Measurements from ENCODE around the gene CHCHD10. TPM values are rescaled to one million over a fixed set of nuclear protein-coding genes. Genes with fewer than 3 reads are reported as not detected.

CHCHD10 gene
- total and polyA plus RNA-seq, 10 of the 15 experiments (the other 5 are each of a cell fraction or from before 2014, with no cell fraction given) = 13.2 to 241 (median 128) TPM

- TF ChIP-seq E2F4 (IDR thresholded peaks at IDR 0.05; ENCODE audit: low read depth, low read length) (0 out of 2 replicates have a peak, but pooled peaks have one; percentile 13), SREBF1 (IDR thresholded peaks at IDR 0.05; ENCODE audit: low read length) (peak; percentile 34; the same call in 1 of the 2 replicates), RAD21 (IDR thresholded peaks at IDR 0.05; ENCODE audit: insufficient read depth, low read depth, low read length) (no peak), NR2F1 (conservative IDR thresholded peaks at IDR 0.05) (peak; percentile 97), BACH1 (IDR thresholded peaks at IDR 0.05; ENCODE audit: borderline replicate concordance) (peak; percentile 79), CREM (IDR thresholded peaks at IDR 0.05; ENCODE audit: low read depth) (peak; percentile 99), NKRF (conservative IDR thresholded peaks at IDR 0.05) (peak; percentile 93), POLR2A (IDR thresholded peaks at IDR 0.05; ENCODE audit: low read depth, low read length) (peak; percentile 97), CBX3 (IDR thresholded peaks at IDR 0.05; ENCODE audit: borderline replicate concordance, low read depth) (no peak), IRF3 (IDR thresholded peaks at IDR 0.05) (peak; percentile 52; the same call in 1 of the 2 replicates), TCF12 (IDR thresholded peaks at IDR 0.05; ENCODE audit: low read depth, low read length) (0 out of 2 replicates have a peak, but pooled peaks have one; percentile 39), ZNF217 (IDR thresholded peaks at IDR 0.05) (no peak), MEF2B (IDR thresholded peaks at IDR 0.05; ENCODE audit: partially characterized antibody, poor library complexity, severe bottlenecking) (peak; percentile 56), NR2C1 (IDR thresholded peaks at IDR 0.05) (peak; percentile 91), RAD51 (IDR thresholded peaks at IDR 0.05) (peak; percentile 93), ASH2L (IDR thresholded peaks at IDR 0.05; ENCODE audit: borderline replicate concordance, low read depth) (peak; percentile 89; the same call in 1 of the 2 replicates), BHLHE40 (IDR thresholded peaks at IDR 0.05; ENCODE audit: borderline replicate concordance in 1 of 2, low read depth in 2 of 2, low read length in 1 of 2) (peak; percentile 99), ETV6 (conservative IDR thresholded peaks at IDR 0.05 in 1 of 2, IDR thresholded peaks at IDR 0.05 in 1 of 2; ENCODE audit: borderline replicate concordance in 1 of 2, low read depth in 1 of 2) (no peak), ZNF207 (IDR thresholded peaks at IDR 0.05; ENCODE audit: borderline replicate concordance) (peak; percentile 96), RB1 (IDR thresholded peaks at IDR 0.05; ENCODE audit: borderline replicate concordance) (peak; percentile 95), CREB1 (IDR thresholded peaks at IDR 0.05; ENCODE audit: low read depth) (peak; percentile 99), CBFB (IDR thresholded peaks at IDR 0.05; ENCODE audit: low read depth) (0 out of 2 replicates have a peak, but pooled peaks have one; percentile 72), PAX5 (IDR thresholded peaks at IDR 0.05; ENCODE audit: borderline replicate concordance, low read depth, low read length) (peak; percentile 35; the same call in 1 of the 2 replicates), ZNF24 (IDR thresholded peaks at IDR 0.05) (0 out of 2 replicates have a peak, but pooled peaks have one; percentile 13), EED (IDR thresholded peaks at IDR 0.05; ENCODE audit: low read depth) (peak; percentile 51; the same call in 1 of the 2 replicates), CBX5 (IDR thresholded peaks at IDR 0.05; ENCODE audit: low read depth) (no peak)
Measured at GRCh38 chr22:23716811-23717801, 50.7 kb downstream of the CHCHD10 start (continued).

Measured in GM12878 (cell line).